Neural cell (in vitro differentiated cells): ENCODE results near the gene PCDHB3. TPM values are rescaled to one million over a fixed set of nuclear protein-coding genes. Genes with fewer than 3 reads are reported as not detected.
"Not testable (repeated sequence)": the region's sequence is repeated elsewhere in the genome, so short reads cannot be mapped to it uniquely, and the experiment has no call there.

Source experiments
- H2AFZ ChIP-seq: fragments of 200-600, 300-800 bp; sonication (generic), shearing (Covaris generic); 2 replicates; pipeline ENCODE4 v1.6.0; 2014; ENCODE audit warnings: low read depth, mild to moderate bottlenecking, antibody characterized with exemption, low read length, moderate library complexity
- H3F3A ChIP-seq: fragments of 200-600 bp; shearing (Covaris generic); 2 replicates; pipeline ENCODE4 v1.6.1; 2016; ENCODE audit warnings: mild to moderate bottlenecking, moderate library complexity, mixed read lengths, antibody characterized with exemption, low read length; ENCODE audit not compliant: insufficient read depth, poor library complexity, severe bottlenecking
- H3K27ac ChIP-seq: fragments of 200-600, 300-800 bp; sonication (generic), shearing (Covaris generic); 2 replicates; pipeline ENCODE4 v1.5.1; 2014; ENCODE audit warnings: mild to moderate bottlenecking, low read length, moderate library complexity
- H3K27me3 ChIP-seq: fragments of 300-800, 200-600 bp; sonication (generic), shearing (Covaris generic); 2 replicates; pipeline ENCODE4 v1.6.0; 2014; ENCODE audit warnings: mild to moderate bottlenecking, low read depth, low read length, moderate library complexity; ENCODE audit not compliant: insufficient read depth
- H3K36me3 ChIP-seq: fragments of 300-800, 200-600 bp; sonication (generic), shearing (Covaris generic); 2 replicates; pipeline ENCODE4 v1.5.1; 2014; ENCODE audit warnings: mild to moderate bottlenecking, antibody characterized with exemption, low read length, moderate library complexity; ENCODE audit not compliant: insufficient read depth
- H3K4me2 ChIP-seq: fragments of 300-800, 200-600 bp; sonication (generic), shearing (Covaris generic); 2 replicates; pipeline ENCODE4 v1.6.0; 2014; ENCODE audit warnings: mild to moderate bottlenecking, low read length
- H3K4me3 ChIP-seq: fragments of 300-800, 200-600 bp; sonication (generic), shearing (Covaris generic); 2 replicates; pipeline ENCODE4 v1.5.1; 2014; ENCODE audit warnings: mild to moderate bottlenecking, low read length, moderate library complexity
- H3K79me2 ChIP-seq: fragments of 200-600 bp; shearing (Covaris generic); replicated peaks from 2 replicates; pipeline ENCODE4 v1.6.0; 2014; ENCODE audit warnings: mild to moderate bottlenecking, low read length, moderate library complexity; ENCODE audit not compliant: insufficient read depth
- H3K9ac ChIP-seq: fragments of 300-800, 200-600 bp; sonication (generic), shearing (Covaris generic); 2 replicates; pipeline ENCODE4 v1.6.1; 2016; ENCODE audit warnings: mild to moderate bottlenecking, low read length, mixed read lengths
- H3K9me2 ChIP-seq: fragments of 200-600 bp; shearing (Covaris generic); 2 replicates; pipeline ENCODE4 v1.6.1; 2016; ENCODE audit warnings: mild to moderate bottlenecking, low read length, mixed read lengths; ENCODE audit not compliant: insufficient read depth
- H3K9me3 ChIP-seq: fragments of 200-600, 300-800 bp; sonication (generic), shearing (Covaris generic); 2 replicates; pipeline ENCODE4 v1.6.1; 2016; ENCODE audit warnings: mild to moderate bottlenecking, mixed run types, low read length, moderate library complexity, mixed read lengths
- H4K20me1 ChIP-seq: fragments of 200-600 bp; shearing (Covaris generic); 2 replicates; pipeline ENCODE4 v1.6.1; 2016; ENCODE audit warnings: mild to moderate bottlenecking, mixed run types; ENCODE audit not compliant: insufficient read depth
- CTCF ChIP-seq: fragments of 450-650 bp; IDR thresholded peaks from 2 replicates; pipeline ENCODE4 v1.5.1; 2014; ENCODE audit warnings: antibody characterized with exemption, mild to moderate bottlenecking, moderate library complexity; ENCODE audit not compliant: poor library complexity, severe bottlenecking
- EP300 ChIP-seq: fragments of 450-650 bp; conservative IDR thresholded peaks from 2 replicates; pipeline ENCODE4 v1.6.1; 2014; ENCODE audit warnings: antibody characterized with exemption, mild to moderate bottlenecking, moderate library complexity; ENCODE audit not compliant: poor library complexity, severe bottlenecking
- EZH2 ChIP-seq: fragments of 200-600, 300-800 bp; shearing (Covaris generic), sonication (generic); IDR thresholded peaks from 2 replicates; pipeline ENCODE4 v1.6.1; 2014; ENCODE audit warnings: antibody characterized with exemption, low read length, borderline replicate concordance, mild to moderate bottlenecking; ENCODE audit not compliant: insufficient read depth, poor library complexity, severe bottlenecking
- MXI1 ChIP-seq: fragments of 450-650 bp; conservative IDR thresholded peaks from 2 replicates; pipeline ENCODE4 v1.6.1; 2014; ENCODE audit warnings: antibody characterized with exemption, mild to moderate bottlenecking; ENCODE audit not compliant: poor library complexity, severe bottlenecking
- POLR2AphosphoS5 ChIP-seq: IDR thresholded peaks from 2 replicates; pipeline ENCODE4 v1.6.1; 2012
- RAD21 ChIP-seq: fragments of 450-650 bp; conservative IDR thresholded peaks from 2 replicates; pipeline ENCODE4 v1.6.1; 2014; ENCODE audit warnings: antibody characterized with exemption, mild to moderate bottlenecking, moderate library complexity
- REST ChIP-seq: IDR thresholded peaks from 2 replicates; pipeline ENCODE4 v1.6.1; 2012; ENCODE audit warnings: borderline replicate concordance
- SMC3 ChIP-seq: fragments of 450-650 bp; conservative IDR thresholded peaks from 2 replicates; pipeline ENCODE4 v1.6.1; 2014; ENCODE audit warnings: antibody characterized with exemption, mild to moderate bottlenecking, moderate library complexity; ENCODE audit not compliant: poor library complexity
- TAF1 ChIP-seq: IDR thresholded peaks from 2 replicates; pipeline ENCODE4 v1.6.1; 2012; ENCODE audit warnings: low read depth
- polyA plus RNA-seq: library from polyadenylated mRNA; depleted of rRNA; stranded (reverse); fragments of >200 nt; gene quantifications from 2 replicates; pipeline ENCODE4 v1.2.3, GENCODE V29; 2014

The PCDHB3 gene
- polyA plus RNA-seq, 1 donor from 2014 or later, result 3.9 TPM

DNA sequence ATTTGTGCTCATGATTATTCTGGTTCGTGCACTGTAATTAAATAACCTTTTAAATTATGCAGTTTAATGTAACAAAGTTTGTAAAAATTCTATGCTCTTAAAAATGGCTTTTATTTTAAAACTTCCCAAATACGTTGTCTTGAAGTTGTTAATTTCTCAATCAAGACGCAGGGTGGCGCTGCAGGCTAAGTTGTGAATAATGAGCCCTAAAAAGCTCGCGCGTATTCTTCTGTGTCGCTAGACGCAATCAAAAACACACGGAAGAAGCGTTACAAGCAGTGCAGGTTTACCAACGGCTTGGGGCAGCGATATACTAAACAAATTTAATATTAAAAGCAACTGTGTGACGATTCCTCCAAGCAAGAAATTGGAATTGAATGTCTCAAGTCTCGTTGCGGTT, 21.3 kb downstream of the PCDHB3 start, which contains the start of gene PCDHB4:
Gene PCDHB4, plus strand, starts transcription at position 256 of the 400 bp plus-strand sequence. CDS start 181 bp downstream, outside the sequence.
- H3K27ac ChIP-seq, result no peak within 1 kb of the TSS
- H3K9ac ChIP-seq, result no peak within 1 kb of the TSS
- no peaks in the 10 kb centered on the region for H3K27me3 ChIP-seq
- peaks cover 15% of the 10 kb centered on the region for H3K9me3 ChIP-seq
- H3F3A ChIP-seq, result no peaks in the 10 kb centered on the region
- H4K20me1 ChIP-seq, result no peaks in the 10 kb centered on the region
- TF ChIP-seq EZH2 (no peak), SMC3 (no peak), MXI1 (no peak), REST (no peak), POLR2AphosphoS5 (no peak), EP300 (no peak), RAD21 (no peak), TAF1 (no peak), CTCF (no peak)
- no peaks in the 10 kb centered on the region for H3K36me3 ChIP-seq
- H3K79me2 ChIP-seq, result peaks cover 19% of the 10 kb centered on the region
- no peaks in the 10 kb centered on the region for H3K9me2 ChIP-seq
- no peak within 1 kb of the TSS for H3K4me2 ChIP-seq
- H2AFZ ChIP-seq, result no peak within 1 kb of the TSS
- no peak within 1 kb of the TSS for H3K4me3 ChIP-seq

DNA sequence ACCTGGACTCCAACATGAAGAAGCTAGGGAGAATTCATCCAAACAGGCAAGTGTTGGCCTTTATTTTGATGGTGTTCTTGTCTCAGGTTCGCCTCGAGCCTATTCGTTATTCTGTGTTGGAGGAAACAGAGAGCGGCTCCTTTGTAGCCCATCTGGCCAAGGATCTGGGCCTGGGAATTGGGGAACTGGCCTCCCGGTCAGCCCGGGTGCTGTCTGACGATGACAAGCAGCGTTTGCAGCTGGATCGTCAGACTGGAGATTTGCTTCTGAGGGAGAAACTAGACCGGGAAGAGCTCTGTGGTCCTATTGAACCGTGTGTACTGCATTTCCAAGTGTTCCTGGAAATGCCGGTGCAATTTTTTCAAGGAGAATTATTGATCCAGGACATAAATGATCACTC, 21.7 kb downstream of the PCDHB3 start:
- Histone ChIP-seq H3K4me2 (no peak overlapping the region), H3K4me3 (no peak overlapping the region), H3K9ac (no peak overlapping the region), H3F3A (no peaks in the 10 kb centered on the region), H3K9me2 (no peaks in the 10 kb centered on the region), H3K9me3 (peaks cover 10% of the 10 kb centered on the region), H2AFZ (no peak overlapping the region), H3K79me2 (peaks cover 19% of the 10 kb centered on the region), H3K27ac (no peak overlapping the region), H3K27me3 (no peaks in the 10 kb centered on the region), H3K36me3 (no peaks in the 10 kb centered on the region), H4K20me1 (no peaks in the 10 kb centered on the region)
- TF ChIP-seq SMC3, result no peak
- no peak for TF ChIP-seq TAF1
- TF ChIP-seq RAD21, result no peak
- TF ChIP-seq EZH2, result no peak
- no peak for TF ChIP-seq EP300
- no peak for TF ChIP-seq REST
- no peak for TF ChIP-seq MXI1

DNA sequence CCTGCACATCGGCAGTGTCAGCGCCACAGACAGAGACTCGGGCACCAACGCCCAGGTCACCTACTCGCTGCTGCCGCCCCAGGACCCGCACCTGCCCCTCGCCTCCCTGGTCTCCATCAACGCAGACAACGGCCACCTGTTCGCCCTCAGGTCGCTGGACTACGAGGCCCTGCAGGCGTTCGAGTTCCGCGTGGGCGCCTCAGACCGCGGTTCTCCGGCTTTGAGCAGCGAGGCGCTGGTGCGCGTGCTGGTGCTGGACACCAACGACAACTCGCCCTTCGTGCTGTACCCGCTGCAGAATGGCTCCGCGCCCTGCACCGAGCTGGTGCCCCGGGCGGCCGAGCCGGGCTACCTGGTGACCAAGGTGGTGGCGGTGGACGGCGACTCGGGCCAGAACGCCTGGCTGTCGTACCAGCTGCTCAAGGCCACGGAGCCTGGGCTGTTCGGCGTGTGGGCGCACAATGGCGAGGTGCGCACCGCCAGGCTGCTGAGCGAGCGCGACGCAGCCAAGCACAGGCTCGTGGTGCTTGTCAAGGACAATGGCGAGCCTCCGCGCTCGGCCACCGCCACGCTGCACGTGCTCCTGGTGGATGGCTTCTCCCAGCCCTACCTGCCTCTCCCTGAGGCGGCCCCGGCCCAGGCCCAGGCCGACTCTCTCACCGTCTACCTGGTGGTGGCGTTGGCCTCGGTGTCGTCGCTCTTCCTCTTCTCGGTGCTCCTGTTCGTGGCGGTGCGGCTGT, 23.3 kb downstream of the PCDHB3 start:
- not testable (repeated sequence) for H3K4me3 ChIP-seq, H3K27me3 ChIP-seq, H3K9me3 ChIP-seq, H3K9ac ChIP-seq, H3F3A ChIP-seq, H2AFZ ChIP-seq, H3K27ac ChIP-seq, H3K36me3 ChIP-seq, H3K9me2 ChIP-seq, H4K20me1 ChIP-seq, H3K4me2 ChIP-seq
- H3K79me2 ChIP-seq, result peaks cover 19% of the 10 kb centered on the region
